ENCODE data around the gene PRRT2.
"Not testable (repeated sequence)": the region's sequence is repeated elsewhere in the genome, so short reads cannot be mapped to it uniquely, and the experiment has no call there.

Gene PRRT2

DNA sequence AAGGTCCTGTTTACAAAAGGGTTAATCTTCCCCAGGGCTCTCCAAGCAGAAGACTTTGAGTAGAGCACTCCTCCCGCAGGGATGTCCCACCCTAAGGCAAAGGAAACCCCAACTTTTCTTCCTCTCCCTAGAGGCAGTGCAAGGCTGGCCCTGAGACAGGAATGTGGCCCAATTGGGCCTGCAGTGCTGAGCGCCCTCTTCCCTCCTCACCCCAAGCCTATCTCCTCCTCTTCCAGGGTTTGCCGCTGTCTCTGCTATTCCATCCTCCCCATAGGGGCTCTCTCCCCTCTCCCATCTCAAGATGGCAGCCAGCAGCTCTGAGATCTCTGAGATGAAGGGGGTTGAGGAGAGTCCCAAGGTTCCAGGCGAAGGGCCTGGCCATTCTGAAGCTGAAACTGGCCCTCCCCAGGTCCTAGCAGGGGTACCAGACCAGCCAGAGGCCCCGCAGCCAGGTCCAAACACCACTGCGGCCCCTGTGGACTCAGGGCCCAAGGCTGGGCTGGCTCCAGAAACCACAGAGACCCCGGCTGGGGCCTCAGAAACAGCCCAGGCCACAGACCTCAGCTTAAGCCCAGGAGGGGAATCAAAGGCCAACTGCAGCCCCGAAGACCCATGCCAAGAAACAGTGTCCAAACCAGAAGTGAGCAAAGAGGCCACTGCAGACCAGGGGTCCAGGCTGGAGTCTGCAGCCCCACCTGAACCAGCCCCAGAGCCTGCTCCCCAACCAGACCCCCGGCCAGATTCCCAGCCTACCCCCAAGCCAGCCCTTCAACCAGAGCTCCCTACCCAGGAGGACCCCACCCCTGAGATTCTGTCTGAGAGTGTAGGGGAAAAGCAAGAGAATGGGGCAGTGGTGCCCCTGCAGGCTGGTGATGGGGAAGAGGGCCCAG, 1.0 kb downstream of the PRRT2 start:
- no peak for DNase-seq

DNA sequence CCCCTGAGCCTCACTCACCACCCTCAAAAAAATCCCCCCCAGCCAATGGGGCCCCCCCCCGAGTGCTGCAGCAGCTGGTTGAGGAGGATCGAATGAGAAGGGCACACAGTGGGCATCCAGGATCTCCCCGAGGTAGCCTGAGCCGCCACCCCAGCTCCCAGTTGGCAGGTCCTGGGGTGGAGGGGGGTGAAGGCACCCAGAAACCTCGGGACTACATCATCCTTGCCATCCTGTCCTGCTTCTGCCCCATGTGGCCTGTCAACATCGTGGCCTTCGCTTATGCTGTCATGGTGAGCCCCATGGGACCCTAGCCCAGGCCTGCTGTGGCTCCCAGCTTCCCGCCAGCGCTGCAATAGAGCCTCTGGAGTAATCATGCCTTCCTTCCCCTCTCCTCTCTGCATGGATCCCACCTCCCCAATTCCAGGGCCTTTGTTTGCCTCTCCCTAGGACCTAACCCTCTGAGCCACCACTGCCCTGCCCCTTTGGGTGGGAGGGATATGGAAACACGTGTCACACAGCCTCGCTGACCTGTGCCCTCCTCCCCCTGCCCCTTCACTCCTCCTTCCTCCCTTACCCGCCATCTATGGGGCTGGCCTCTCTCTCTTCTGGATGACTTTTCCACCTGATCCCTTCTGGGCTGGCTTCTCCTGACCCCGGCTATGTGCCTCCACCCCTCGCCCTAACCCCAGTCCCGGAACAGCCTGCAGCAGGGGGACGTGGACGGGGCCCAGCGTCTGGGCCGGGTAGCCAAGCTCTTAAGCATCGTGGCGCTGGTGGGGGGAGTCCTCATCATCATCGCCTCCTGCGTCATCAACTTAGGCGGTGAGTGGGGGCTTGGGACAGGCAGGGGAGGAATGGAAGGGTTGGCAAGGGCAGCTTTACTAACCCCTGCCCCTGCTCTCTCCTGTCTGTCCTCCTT, 1.9 kb downstream of the PRRT2 start:
- no peak for DNase-seq

DNA sequence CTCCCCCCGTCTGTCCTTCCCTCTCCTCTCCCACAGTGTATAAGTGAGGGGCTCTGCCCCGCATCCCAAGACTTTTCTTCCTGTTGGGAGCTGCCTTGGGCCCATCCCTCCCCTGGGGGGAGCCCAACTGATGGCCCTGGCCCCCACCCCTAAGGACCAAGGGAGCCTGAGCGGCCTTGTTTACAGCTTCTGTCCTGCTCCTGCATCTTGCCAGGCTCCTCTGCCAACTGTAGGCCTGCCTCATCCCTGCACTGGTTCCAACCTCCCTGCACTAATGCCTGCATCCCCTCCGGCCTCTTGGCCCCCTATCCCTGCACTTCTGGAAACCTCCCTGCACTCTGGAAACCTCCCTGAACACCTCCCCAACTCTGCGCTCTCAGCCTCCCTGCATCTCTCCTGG, 2.6 kb downstream of the PRRT2 start:
- no peak for DNase-seq

DNA sequence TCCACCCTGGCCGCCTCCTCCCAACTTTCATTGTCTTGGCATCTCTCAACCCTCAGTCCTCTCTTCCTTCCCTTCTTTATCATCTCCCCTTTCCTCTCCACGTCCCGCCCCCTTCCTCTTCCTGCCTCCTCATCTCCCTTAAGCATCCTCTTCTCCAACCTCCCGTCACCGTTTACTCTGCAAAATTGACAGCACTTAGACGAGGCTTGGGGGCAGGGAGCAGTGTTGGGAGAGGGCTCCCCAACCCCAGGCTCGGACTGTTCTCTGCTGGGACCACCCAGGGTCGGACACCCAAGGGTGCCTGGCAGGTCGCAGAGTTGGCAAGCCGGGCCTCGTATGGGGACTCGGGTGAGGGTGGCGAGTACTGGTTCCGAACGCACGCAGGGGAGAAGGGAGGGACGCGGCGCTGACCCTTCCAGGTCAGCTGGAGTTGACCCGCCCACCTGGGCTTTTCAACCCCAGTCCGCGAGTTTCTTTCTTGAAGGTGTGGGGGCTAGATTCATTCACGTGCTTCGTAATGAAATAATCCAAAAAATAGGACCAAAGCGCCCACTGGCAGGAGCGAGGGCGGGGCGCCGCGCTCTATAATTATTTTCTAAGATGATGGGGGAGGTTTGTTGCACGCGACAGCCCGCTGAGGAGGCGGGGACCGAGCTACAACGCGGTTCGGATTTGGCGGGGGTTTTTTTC, 3.2 kb downstream of the PRRT2 start:
- DNase-seq, result no peak

DNA sequence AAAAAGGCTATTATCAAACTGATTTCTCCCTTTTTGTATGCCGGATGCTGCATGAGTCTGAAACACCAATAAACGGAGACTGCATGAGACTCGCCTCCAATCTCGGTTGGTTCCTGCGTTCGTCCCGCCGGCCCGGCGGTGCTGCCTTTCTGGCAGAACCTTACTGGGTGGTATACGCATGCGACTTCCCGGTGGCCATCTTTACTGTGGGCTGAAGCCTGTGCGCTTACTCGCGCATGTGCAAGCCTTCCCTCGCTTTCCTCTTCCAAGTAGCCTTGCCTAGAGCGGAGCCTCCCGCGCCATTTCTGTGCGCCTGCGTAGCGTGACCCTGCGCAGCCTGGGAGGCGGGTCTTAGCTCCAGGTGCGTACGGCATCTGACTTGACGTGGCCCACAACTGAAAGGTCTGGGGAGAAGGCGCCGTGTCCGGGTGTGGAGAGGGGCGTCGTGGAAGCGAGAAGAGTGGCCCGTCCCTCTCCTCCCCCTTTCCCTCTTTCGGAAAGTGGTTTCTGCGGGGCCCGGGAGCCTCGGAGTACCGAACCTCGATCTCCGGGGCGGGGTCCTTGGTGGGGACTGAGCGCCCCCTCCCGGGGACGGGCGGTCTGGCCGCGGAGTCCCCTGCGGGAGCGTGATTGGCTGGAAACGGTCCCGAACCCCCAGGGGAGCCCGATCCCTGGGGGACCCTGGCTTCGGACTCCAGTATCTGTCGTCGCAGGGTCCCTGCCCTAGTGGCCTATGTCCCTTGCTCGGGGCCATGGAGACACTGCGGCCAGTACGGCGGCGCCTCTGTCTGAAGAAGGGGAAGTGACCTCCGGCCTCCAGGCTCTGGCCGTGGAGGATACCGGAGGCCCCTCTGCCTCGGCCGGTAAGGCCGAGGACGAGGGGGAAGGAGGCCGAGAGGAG, 4.0 kb downstream of the PRRT2 start, which contains the start of gene PAGR1:
TSS of gene PAGR1 (plus strand) at position 360 of the 901 bp plus-strand sequence. CDS start at position 734, 374 bp downstream.
- DNase-seq, result peak; percentile 97

DNA sequence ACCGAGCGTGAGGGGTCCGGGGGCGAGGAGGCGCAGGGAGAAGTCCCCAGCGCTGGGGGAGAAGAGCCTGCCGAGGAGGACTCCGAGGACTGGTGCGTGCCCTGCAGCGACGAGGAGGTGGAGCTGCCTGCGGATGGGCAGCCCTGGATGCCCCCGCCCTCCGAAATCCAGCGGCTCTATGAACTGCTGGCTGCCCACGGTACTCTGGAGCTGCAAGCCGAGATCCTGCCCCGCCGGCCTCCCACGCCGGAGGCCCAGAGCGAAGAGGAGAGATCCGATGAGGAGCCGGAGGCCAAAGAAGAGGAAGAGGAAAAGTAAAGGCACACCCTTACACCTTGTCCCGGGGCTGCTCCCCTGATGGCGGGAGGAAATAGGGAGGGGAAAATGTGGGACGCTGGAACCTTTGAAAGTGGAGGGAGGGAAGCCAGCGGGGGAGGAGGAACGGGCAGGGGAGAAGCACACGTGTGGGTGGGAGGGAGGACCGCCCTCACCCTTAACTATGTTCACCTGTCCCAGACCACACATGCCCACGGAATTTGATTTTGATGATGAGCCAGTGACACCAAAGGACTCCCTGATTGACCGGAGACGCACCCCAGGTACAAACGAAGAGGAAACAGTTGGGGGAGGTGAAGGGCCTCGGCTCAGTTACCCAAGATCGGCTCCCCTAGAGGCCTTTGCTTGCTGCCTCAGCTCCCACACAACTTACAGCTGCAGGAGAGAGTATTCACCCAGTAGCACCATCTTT, 4.9 kb downstream of the PRRT2 start:
- DNase-seq, result peak; percentile 49

DNA sequence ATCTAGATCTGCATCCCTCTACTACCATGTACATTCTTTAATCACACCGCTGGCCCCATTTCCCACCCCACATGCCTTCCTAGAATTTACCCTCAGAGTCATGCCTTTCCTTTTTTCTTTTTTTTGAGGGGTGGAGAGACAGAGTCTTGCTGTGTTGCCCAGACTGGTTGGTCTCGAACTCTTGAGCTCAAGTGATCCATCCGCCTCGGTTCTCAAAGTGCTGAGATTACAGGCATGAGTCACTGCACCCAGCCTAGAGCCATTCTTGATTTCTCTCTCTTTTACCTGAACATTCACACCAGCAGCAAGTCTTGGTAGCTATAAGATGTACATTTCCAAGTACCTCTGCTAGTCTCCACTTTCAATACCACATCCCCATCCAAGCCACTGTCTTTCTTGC, 6.1 kb downstream of the PRRT2 start:
- DNase-seq, result no peak

DNA sequence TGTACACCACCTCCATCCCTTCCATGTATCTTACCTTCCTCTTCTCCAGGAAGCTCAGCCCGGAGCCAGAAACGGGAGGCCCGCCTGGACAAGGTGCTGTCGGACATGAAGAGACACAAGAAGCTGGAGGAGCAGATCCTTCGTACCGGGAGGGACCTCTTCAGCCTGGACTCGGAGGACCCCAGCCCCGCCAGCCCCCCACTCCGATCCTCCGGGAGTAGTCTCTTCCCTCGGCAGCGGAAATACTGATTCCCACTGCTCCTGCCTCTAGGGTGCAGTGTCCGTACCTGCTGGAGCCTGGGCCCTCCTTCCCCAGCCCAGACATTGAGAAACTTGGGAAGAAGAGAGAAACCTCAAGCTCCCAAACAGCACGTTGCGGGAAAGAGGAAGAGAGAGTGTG, 7.5 kb downstream of the PRRT2 start:
- DNase-seq, result no peak

DNA sequence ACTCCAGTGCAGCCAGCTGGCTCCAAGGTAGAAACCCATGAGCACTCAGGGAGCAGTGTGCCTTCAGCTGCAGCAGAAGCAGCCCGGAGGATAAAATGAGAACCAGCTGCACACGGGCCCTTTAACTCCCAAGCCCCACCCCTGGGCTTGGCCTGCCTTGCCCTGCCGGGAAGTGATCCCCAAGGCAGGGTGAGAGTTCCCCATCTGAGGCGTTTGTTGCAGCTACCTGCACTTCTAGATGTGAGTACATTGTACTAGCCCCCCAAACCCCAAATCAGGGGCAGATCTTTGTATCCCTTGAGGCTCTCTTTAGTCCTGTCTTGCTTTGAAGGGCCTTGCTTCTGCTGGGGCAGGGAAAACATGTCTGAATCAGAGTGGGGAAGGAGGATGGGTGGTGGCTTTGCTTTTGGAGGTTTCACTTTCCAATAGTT, 8.3 kb downstream of the PRRT2 start, which contains the start of gene MVP:
TSS of gene MVP (plus strand) at position 192 of the 431 bp plus-strand sequence. CDS start 10,088 bp downstream, outside the sequence.
- no peak for DNase-seq

DNA sequence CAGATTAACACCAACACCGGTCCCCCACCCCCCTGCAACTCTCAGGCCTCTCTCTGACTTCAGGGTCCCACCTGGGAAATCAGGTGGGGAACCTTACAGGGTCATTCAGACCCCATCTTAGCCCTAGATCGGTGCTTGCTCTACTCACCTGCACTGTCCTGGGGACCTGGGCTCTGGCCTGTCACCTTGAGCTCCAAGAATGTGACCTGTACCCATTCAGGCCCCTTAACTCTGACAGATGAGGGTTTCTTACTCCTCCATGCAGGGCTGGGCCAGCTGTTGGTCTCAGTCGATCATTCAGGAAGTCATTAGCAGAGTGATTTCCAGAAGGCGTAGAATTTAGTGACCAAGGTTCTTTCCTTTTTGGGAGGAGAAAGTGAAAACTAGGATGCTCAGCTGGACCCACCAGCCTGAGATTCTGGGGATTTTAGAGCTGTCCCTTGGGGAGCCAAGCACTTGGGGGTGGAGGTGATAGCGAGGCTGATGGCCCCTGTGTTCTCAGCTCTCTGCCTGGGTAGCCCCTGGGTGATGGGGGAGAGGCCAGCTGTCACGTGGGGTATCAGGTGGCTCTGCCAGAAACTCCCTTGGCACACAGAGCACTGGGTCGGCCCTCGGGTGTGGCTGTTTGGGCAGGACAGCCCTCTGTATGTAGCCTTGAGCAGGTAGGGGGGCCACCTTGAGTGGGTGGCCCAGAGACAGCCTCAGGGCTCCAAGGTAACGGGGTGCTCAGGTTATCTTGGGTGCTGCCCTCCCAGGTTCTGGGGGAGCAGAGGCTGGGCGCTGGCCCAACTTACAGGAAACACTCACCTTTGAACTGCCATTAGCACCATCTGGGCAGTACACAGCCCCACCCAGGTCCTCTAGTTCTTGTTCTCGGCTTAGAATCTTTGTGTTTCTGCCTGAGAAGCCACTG, 9.0 kb downstream of the PRRT2 start:
- DNase-seq, result no peak

DNA sequence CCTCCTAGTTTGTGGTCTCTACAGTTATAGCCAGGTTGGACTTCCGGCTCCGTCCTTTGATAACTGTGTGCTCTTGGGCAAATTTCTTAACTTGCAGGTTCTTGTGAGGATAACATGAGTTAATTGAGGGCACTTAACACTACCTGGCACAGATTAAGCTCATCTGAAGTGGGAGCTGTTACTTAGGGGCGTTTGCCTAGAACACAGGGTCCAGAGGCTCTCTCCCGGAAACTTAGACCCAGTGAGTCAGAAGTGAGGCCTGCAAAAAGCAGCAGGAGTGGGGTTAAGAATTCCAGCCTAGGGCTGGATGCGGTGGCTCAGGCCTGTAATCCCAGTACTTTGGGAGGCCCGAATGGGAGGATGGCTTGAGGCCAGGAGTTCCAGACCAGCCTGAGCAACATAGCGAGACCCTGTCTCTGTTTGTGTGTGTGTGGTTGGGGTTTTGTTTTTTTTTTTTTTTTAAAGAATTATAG, 9.7 kb downstream of the PRRT2 start:
- no peak for DNase-seq

DNA sequence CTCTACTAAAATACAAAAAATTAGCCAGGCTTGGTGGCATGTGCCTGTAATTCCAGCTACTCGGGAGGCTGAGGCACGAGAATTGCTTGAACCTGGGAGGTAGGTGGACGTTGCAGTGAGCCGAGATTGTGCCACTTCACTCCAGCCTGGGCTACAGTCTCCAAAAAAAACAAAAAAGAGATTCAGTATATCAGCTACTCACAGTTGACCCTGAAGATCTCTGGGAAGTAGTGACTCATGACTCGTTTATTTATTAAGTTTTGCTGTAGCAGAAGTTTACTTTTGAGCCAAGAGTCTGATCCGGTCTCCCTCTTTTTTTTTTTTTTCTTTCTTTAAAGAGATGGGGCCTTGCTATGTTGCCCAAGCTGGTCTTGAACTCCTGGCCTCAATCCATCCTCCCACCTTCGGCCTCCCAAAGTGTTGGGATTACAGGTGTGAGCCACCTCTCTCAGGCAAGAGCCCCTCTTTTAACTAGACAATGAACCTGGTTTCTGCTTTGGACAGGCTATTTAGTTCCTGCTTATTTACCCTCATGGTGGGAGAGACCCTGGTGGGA, 12.7 kb downstream of the PRRT2 start:
- DNase-seq, result no peak

DNA sequence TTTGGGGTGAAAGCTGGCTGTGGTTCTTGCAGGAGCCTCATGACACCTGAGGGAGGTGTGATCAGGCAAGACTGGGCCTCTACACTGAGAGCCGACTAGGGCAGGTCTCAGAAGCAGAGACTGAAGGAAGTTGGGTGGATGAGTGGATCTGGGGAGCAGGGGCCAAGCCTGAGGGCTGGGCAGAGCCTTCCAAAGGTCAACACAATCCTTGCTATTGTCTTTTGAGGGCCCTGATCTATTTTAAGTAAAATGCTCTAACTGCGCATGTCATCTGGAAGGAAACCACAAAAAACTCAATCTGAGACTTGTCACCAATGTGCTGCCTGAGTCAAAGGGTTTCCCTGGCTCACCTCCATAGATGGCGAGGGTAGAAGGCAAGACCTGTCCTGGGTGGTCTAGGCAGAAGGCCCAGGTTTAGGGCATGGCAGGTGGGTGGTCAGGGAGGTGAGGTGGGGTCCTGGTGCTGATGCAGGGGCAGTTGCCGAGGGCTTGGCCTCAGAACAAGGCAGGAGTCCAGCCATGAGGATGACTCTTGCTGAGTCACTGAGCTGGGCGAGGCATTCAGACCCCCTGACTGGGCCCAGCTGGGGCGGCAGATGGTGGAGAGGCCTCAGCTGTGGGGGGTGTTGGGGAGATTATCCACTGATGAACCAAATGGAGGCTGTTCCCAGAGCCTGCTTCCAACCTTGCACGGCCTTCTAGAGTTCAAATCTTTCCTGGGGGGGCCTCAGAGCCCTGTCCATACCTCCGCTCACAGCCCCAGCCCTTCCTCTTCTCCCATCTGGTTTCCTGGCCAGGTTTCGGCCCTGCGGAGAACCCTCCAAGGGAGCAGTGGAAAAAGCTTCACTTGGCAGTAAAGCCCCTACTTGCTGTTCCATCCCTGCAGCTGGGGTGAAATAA, 13.4 kb downstream of the PRRT2 start:
- DNase-seq, result no peak

DNA sequence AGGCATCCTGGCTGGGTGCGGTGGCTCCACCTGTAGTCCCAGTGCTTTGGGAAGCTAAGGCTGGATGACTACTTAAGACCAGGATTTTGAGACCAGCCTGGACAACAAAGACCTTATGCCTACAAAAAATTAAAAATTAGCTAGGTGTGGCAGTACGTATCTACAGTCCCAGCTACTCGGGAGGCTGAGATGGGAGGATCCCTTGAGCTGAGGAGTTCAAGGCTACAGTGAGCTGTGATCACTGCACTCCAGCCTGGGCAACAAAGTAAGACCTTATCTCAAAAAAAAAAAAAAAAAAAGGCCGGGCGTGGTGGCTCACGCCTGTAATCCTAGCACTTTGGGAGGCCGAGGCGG, 14.3 kb downstream of the PRRT2 start:
- DNase-seq, result no peak

DNA sequence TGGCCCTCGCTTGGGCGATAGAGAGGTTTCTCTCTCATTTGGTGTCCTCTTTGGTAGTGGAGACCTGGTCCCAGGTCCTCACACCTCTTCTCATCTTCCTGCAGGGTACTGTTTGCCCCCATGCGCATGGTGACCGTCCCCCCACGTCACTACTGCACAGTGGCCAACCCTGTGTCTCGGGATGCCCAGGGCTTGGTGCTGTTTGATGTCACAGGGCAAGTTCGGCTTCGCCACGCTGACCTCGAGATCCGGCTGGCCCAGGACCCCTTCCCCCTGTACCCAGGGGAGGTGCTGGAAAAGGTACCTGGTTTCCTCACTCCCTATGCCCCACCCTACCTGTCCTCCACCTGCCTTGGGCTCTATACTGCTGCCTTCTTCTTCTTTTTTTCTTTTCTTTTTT, 18.8 kb downstream of the PRRT2 start:
- DNase-seq, result no peak

DNA sequence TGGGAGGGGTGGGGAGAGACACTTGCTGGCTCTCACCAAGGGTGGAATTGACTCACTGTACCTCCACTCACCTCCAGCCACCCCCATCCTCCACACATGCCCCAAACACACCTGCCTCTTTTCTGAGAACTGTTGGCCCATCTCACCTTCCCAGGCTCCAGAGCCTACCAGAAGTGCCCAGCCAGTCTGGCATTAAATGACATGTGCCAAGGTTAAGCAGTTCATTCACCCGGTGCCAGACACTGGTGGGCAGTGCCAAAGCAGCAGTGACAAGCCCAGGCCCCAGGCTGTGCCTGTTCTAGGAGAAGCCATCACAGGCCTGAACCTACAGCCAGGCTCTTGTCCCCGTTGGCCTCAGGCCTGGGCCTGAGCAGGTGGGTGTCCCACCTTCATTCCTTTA, 19.5 kb downstream of the PRRT2 start:
- no peak for DNase-seq

DNA sequence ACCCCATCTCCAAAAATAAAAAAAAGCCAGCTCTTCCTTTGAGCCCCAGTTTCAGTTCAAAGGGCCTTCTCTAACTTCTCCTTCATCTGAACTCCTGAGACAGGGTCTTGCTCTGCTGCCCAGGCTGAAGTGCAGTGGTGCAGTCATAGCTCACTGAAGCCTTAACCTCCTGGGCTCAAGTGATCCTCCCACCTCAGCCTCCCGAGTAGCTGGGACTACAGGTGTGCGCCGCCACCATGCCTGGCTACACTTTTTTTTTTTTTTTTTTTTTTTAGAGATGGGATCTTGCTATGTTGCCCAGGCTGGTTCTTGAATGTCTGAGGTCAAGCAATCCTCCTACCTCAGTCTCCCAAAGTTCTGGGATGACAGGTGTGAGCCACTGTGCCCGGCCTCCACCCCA, 21.2 kb downstream of the PRRT2 start:
- not testable (repeated sequence) for DNase-seq

DNA sequence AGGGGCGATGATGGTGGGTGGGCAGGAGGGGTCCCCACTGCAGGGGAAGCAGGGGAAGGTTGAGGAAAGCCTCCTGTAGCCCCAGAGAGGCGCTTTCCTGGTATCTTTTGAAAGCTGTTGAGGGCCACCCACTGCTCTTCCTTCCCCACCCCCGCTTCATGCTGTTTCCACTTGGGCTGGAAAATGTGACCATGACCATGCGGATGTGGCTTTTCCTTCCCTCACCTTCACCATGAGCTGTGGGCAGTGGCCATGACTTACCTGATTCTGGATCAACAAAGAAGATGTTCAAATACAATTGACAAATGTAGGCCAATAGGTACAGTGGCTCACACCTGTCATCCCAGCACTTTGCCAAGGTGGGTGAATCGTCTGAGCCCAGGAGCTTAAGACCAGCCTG, 22.1 kb downstream of the PRRT2 start:
- no peak for DNase-seq

DNA sequence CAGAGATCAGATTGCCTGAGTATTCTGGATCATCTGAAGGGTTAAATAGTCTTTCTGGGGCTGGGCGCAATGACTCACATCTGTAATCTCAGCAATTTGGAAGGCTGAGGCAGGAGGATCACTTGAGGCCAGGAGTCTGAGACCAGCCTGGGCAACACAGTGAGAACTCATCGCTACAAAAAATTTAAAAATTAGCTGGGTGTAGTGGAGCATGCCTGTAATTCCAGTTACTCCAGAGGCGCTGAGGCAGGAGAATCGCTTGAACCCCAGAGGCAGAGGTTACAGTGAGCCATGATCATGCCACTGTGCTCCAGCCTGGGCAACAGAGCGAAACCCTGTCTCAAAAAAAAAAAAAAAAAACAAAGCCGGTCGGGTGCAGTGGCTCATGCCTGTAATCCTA, 23.9 kb downstream of the PRRT2 start:
- no peak for DNase-seq

Measured in GF-D8 (cell line).